ENCODE results near the gene CASP7.

The CASP7 gene

GRCh38 chr10:113712755-113713639, 33.3 kb downstream of the CASP7 start:
- no peak for DNase-seq (ENCODE audit: low read depth in 2 of 2)

- DNase-seq (ENCODE audit: low read depth in 2 of 2): no peak
These were observed 33.9 kb downstream of the CASP7 start for GRCh38 chr10:113713640-113713982.

GRCh38 chr10:113716109-113716910, 36.6 kb downstream of the CASP7 start:
- no peak for DNase-seq (ENCODE audit: low read depth in 2 of 2)

DNA sequence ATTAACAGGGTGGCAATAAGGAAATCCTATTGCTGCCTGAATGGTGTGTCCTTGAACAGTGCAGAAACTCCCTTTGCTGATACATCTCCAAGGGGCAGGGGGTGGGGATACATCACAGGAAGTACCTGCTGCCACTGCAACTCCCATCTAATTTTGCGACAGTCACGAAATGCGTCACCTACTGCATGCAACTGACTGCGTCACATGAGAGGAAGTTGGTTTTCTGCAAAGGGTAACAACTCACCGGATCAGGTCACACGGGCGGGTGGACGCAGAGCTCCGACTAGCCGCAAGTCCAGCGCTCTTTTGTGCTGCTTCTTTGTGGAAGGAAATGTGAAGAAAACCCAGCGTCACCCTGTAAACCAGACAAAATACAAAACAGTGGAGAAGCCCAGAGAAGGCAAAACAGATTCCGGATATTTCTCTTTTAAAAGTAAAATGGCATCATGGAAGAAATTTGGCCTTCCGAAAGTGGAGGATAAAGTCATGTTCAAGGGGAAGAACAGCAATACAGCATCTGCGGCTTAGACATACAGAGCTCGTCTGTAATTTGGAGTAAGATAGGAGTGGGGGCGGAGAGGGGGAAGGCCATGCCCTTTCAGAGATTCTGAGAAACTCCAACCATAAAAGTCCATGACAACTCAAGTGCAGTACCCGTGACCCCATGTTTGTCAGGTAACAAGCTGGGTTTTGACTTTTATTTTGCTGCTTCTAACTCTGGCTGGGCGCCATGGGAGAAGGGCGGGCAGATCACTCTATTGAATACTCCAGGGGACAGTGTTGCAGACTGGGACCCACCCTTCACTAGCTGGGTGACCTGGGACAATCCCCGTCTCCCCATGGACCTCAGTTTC, 39.5 kb downstream of the CASP7 start:
- no peak for DNase-seq (ENCODE audit: low read depth in 2 of 2)

GRCh38 chr10:113720386-113720785, 40.7 kb downstream of the CASP7 start:
- no peak for DNase-seq (ENCODE audit: low read depth in 2 of 2)

GRCh38 chr10:113732160-113732881, 52.6 kb downstream of the CASP7 start:
- DNase-seq (ENCODE audit: low read depth in 2 of 2): no peak

GRCh38 chr10:113732966-113733365, 53.3 kb downstream of the CASP7 start:
- no peak for DNase-seq (ENCODE audit: low read depth in 2 of 2)

DNA sequence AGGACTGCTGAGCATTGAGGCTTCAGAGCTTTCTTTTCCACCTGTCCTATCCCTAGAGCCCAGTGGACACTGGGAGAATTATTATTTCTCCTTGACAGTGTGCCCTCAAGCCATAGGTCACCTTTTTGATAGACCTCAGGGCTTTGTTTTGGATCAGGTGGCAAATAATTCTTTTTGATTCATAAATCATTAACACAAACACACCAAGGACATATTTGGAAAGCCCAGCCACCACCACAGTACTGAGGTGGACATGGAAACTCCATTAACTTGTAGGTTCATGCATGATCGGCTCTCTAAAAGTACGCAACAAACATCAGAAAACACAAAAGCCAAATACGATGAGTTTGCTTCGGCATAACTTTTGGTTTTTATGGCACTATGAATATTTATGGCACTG, 53.9 kb downstream of the CASP7 start:
- no peak for DNase-seq (ENCODE audit: low read depth in 2 of 2)

DNA sequence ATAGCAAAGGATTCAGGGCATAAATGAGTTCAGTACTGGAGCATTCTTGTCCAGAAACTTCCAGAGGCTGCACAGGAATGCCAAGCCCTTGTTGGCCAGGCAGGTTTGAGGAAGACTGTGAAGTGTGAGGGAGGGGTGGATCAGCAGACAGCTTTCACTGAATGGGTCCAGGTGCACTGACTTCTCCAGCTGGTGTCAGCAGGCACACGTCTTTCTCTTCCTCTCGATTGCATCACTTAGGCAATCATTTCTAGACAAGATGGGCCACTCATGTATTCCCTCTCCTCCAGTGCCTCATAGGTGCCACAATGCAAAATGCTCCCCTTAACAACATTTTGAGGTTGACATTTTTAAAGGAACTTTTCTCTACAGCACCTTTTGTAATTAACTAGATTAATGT, 56.2 kb downstream of the CASP7 start:
- DNase-seq (ENCODE audit: low read depth in 2 of 2): no peak

- no peak for DNase-seq (ENCODE audit: low read depth in 2 of 2)
These were observed 56.9 kb downstream of the CASP7 start for GRCh38 chr10:113736576-113736975.

GRCh38 chr10:113739031-113739430, 59.3 kb downstream of the CASP7 start:
- DNase-seq (ENCODE audit: low read depth in 2 of 2): no peak

GRCh38 chr10:113739577-113739976, 59.9 kb downstream of the CASP7 start:
- no peak for DNase-seq (ENCODE audit: low read depth in 2 of 2)

GRCh38 chr10:113740850-113741249, 61.1 kb downstream of the CASP7 start:
- DNase-seq (ENCODE audit: low read depth in 2 of 2): no peak

- no peak for DNase-seq (ENCODE audit: low read depth in 2 of 2)
These were observed 62.8 kb downstream of the CASP7 start for GRCh38 chr10:113742466-113742865.

DNA sequence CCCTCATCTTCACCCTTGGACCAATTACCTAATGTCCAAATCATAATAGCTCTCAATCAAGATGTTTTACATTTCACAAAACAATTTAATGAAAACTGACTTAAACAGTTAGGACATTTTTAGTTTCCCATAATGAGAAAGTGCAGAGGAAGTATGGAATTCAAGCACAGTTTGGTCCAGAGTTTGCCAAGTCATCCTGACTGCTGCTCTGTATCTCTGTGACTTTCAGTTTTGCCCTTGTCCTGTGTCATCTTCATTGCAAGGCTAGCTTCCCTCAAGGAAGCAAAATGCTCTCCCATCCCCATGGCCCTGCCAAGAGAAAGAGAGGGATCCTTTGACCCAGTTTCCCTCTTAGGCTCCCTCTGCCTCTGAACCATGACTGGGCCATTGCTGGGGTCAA, 63.9 kb downstream of the CASP7 start:
- no peak for DNase-seq (ENCODE audit: low read depth in 2 of 2)

GRCh38 chr10:113745374-113745773, 65.7 kb downstream of the CASP7 start:
- DNase-seq (ENCODE audit: low read depth in 2 of 2): no peak

GRCh38 chr10:113746217-113746957, 66.7 kb downstream of the CASP7 start:
- no peak for DNase-seq (ENCODE audit: low read depth in 2 of 2)

GRCh38 chr10:113751181-113751732, 71.5 kb downstream of the CASP7 start, which contains the start of gene PLEKHS1:
TSS of gene PLEKHS1 (plus strand) at chr10:113751682. CDS start at chr10:113755278, 3,596 bp downstream.
- no peak for DNase-seq (ENCODE audit: low read depth in 2 of 2)

DNA sequence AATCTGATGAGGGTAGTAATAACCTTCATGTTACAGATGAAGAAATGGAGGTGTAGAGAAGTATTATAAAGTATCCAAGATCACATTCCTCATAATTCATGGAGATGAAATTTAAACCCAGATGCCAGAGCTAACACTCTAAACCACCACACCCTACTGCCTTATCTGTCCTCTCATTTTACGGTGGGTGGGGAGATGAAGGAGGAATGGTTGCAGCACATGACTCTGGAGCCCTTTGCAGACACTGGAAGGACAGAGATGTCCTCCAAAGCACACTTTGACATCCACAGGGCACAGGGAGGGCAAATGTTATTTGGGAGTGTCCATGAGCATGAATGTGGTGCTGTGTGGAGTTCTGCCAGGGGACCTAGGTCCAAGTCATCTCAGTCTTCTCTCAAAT, 72.8 kb downstream of the CASP7 start:
- no peak for DNase-seq (ENCODE audit: low read depth in 2 of 2)

- DNase-seq (ENCODE audit: low read depth in 2 of 2): no peak
These were observed 73.4 kb downstream of the CASP7 start for GRCh38 chr10:113753020-113753692.
